Activated CD8-positive, alpha-beta memory T cell treated with anti-CD3 and anti-CD28 coated beads, Interleukin-2, amount 10 ng/mL, durations not matched to agents 7 days and 5 days (primary cell): Measurements from ENCODE around the gene SLC35F6. TPM values are rescaled to one million over a fixed set of nuclear protein-coding genes. Genes with fewer than 3 reads are reported as not detected.
"Not testable (repeated sequence)": the region's sequence is repeated elsewhere in the genome, so short reads cannot be mapped to it uniquely, and the experiment has no call there.

ENCODE experiments used
- ATAC-seq: fragments of 150-1000 bp; cut with Tn5 transposase; one replicate; pipeline ENCODE4 v1.10.0; 2021; ENCODE audit warnings: moderate library complexity
- CTCF ChIA-PET: fragments of 350-600 bp; sonication (Branson Sonifier 250); formaldehyde crosslinking; loops from one replicate; lab custom pipeline; 2021; ENCODE audit warnings: antibody characterized with exemption; lab: Charles Lee
- DNase-seq: peaks from one replicate; pipeline ENCODE4 v3.0.0-alpha.2; 2020
- H3K27ac Mint-ChIP-seq: one replicate; pipeline ENCODE4 v1.8.0; 2021; ENCODE audit warnings: mild to moderate bottlenecking, mixed read lengths
- H3K27me3 Mint-ChIP-seq: one replicate; pipeline ENCODE4 v1.8.0; 2021; ENCODE audit warnings: mixed read lengths
- H3K36me3 Mint-ChIP-seq: one replicate; pipeline ENCODE4 v1.8.0; 2021; ENCODE audit warnings: mild to moderate bottlenecking, mixed read lengths
- H3K4me1 Mint-ChIP-seq: one replicate; pipeline ENCODE4 v1.8.0; 2021; ENCODE audit warnings: mixed read lengths
- H3K4me3 Mint-ChIP-seq: one replicate; pipeline ENCODE4 v1.8.0; 2021; ENCODE audit warnings: mild to moderate bottlenecking, moderate library complexity, mixed read lengths
- H3K9me3 Mint-ChIP-seq: one replicate; pipeline ENCODE4 v1.8.0; 2022; ENCODE audit warnings: low read depth, mixed read lengths
- total RNA-seq, 2 experiments: library from RNA; stranded (reverse); gene quantifications; one replicate each; pipeline ENCODE4 v1.2.3, GENCODE V29; 2021

Gene SLC35F6
- total RNA-seq, 2 experiments from 2014 or later = 16.3 to 17.2 TPM

DNA sequence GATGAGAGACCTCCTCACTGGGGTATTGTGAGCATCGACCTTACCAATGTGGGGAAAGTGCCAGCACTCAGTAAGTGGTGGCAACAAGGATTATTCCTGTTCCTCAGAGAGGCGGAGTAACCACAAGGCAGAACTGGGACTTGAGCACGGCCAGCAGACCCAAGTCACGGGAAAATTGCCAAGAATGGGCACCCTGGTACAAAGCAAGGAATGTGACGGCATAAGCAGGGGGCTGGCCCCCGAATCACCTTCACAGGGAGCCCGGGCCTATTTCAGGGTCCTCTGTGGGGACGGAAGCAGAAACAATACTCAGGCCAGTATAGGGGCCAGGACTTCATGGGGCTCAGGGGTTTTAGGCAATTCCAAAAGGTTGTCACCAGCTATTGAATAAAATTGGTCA is 47.2 kb downstream of the SLC35F6 start:
- H3K36me3 Mint-ChIP-seq = no peaks in the 10 kb centered on the region
- no peaks in the 10 kb centered on the region for H3K9me3 Mint-ChIP-seq
- H3K27me3 Mint-ChIP-seq = peaks cover 19% of the 10 kb centered on the region
- no peak overlapping the region for H3K4me3 Mint-ChIP-seq
- CTCF ChIA-PET = interaction anchor here (1.0 kb wide), 1 partner anchor 35 kb away, joined by 3 read pairs; no protein-coding TSS in a partner anchor
- DNase-seq = no peak
- ATAC-seq = no peak
- peaks cover 8% of the 10 kb centered on the region for H3K4me1 Mint-ChIP-seq
- H3K27ac Mint-ChIP-seq = no peak overlapping the region

DNA sequence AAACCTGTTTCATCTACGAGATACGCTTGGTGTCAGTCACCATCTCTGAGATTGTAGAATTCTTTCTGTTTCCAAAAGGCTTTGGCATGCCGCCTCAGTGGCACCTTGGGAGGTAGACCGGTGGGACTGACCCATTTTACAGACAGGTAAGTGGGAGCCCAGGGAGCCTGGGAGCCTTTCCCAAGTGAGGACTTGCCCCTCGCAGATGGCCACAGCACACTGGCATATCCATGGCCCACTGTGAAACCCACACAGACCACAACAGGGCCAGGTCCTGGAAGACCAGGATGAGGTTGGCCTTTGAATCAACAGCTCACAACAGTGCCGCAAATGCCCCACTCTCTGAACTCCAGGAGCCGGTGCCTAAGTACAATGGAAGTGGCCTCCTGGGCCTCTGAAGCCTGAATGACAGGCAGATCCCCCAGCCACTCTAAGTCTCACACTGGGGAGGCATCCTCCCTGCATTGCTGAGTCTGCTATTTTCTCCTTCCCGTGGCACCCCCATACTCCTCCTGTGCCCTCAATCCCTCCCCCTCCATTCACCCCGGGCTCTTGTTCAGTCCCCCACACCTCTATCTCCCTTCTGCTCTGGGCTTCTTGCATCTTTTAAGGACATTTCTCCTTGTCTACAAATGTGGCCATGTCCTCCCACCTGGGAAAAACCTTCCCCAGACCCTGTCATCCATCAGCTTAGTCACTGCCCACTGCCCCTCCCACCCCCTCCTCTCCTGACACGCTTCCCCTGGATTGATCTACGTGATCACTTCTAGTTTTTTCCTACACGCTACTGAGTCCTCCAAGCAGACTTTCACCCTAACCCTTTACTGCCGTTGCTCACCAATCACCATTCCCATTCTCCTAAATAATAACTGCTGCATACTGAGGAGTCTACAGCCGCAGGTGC is 48.0 kb downstream of the SLC35F6 start:
- H3K27ac Mint-ChIP-seq = no peak overlapping the region
- ATAC-seq = no peak
- H3K4me1 Mint-ChIP-seq = peaks cover 8% of the 10 kb centered on the region
- peaks cover 21% of the 10 kb centered on the region for H3K27me3 Mint-ChIP-seq
- H3K36me3 Mint-ChIP-seq = no peaks in the 10 kb centered on the region
- CTCF ChIA-PET = interaction anchor here (1.0 kb wide), 1 partner anchor 34 kb away, joined by 3 read pairs; no protein-coding TSS in a partner anchor
- H3K4me3 Mint-ChIP-seq = no peak overlapping the region
- DNase-seq = no peak
- no peaks in the 10 kb centered on the region for H3K9me3 Mint-ChIP-seq

DNA sequence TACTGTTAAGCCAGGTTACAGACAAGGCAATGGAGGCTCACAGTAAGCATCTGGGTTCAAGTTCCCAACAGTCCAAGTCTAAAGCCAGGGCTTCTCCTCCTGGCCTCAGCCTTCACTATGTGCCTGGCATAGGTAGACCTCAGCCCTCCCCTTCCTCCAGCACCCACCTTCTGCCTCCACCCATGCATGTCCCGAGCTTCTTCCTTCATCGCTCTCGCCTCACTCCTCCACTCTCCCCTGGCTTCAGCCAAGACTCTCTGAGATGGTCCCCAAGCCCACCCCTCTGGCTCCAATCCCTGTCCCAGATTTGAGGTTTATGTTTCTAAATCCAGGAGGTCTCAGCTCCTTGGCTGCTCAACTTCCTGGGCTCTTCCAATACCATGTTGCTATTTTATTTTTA is 48.6 kb downstream of the SLC35F6 start:
- no peak for DNase-seq
- Mint-ChIP-seq H3K4me1 (peaks cover 8% of the 10 kb centered on the region), H3K4me3 (no peak overlapping the region), H3K9me3 (no peaks in the 10 kb centered on the region), H3K27me3 (peaks cover 23% of the 10 kb centered on the region), H3K27ac (no peak overlapping the region), H3K36me3 (no peaks in the 10 kb centered on the region)
- CTCF ChIA-PET = no interaction called here
- ATAC-seq = no peak

DNA sequence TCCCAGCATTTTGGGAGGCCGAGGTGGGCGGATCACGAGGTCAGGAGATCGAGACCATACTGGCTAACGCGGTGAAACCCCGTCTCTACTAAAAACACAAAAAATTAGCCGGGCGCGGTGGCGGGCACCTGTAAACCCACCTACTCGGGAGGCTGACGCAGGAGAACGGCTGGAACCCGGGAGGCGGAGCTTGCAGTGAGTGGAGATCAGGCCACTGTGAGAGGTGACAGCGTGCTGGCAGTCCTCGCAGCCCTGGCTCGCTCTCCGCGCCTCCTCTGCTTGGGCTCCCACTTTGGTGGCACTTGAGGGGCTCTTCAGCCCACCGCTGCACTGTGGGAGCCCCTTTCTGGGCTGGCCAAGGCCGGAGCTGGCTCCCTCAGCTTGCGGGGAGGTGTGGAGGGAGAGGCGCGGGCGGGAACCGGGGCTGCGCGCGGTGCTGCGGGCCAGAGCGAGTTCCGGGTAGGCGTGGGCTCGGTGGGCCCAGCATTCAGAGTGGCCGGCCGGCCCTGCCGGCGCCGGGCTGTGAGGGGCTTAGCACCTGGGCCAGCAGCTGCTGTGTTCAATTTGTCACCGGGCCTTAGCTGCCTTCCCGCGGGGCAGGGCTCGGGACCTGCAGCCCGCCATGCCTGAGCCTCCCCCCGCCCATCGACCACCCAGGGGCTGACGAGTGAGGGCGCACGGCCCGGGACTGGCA is 50.1 kb downstream of the SLC35F6 start:
- H3K27ac Mint-ChIP-seq, H3K4me1 Mint-ChIP-seq, DNase-seq, H3K9me3 Mint-ChIP-seq, H3K4me3 Mint-ChIP-seq, ATAC-seq, H3K36me3 Mint-ChIP-seq, CTCF ChIA-PET: not testable (repeated sequence)
- peaks cover 23% of the 10 kb centered on the region for H3K27me3 Mint-ChIP-seq

- H3K27ac Mint-ChIP-seq = no peak overlapping the region
- no peak for ATAC-seq
- no peak overlapping the region for H3K4me3 Mint-ChIP-seq
- CTCF ChIA-PET = interaction anchor here (1.0 kb wide), 1 partner anchor 29 kb away, joined by 3 read pairs; no protein-coding TSS in a partner anchor
- no peaks in the 10 kb centered on the region for H3K36me3 Mint-ChIP-seq
- H3K9me3 Mint-ChIP-seq = no peaks in the 10 kb centered on the region
- H3K27me3 Mint-ChIP-seq = peaks cover 24% of the 10 kb centered on the region
- H3K4me1 Mint-ChIP-seq = no peaks in the 10 kb centered on the region
- no peak for DNase-seq
These were observed 52.8 kb downstream of the SLC35F6 start for GRCh38 chr2:26816893-26817292.

DNA sequence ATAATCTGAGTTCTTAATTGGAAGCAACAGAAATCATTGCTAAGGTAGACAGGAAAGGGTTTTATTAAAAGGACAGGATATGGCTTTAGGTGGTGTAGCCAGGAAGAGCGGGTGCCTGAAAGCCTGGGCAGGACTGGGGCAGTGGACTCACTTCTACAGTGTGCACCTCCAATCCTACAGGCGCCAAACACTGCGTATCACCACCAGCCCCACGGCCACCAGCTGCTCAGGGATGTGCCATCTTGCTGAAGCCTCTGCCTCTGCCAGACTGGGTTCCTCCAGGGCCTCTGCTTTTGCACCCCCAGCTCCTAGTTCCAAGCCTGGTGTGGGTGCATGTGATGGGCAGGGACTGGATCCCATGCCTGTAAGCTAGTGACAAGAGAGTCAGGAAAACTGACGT is 54.2 kb downstream of the SLC35F6 start:
- DNase-seq (no peak), ATAC-seq (no peak)
- H3K36me3 Mint-ChIP-seq = no peaks in the 10 kb centered on the region
- H3K27me3 Mint-ChIP-seq = peaks cover 22% of the 10 kb centered on the region
- H3K4me3 Mint-ChIP-seq = no peak overlapping the region
- CTCF ChIA-PET = no interaction called here
- no peak overlapping the region for H3K27ac Mint-ChIP-seq
- no peaks in the 10 kb centered on the region for H3K4me1 Mint-ChIP-seq
- no peaks in the 10 kb centered on the region for H3K9me3 Mint-ChIP-seq

DNA sequence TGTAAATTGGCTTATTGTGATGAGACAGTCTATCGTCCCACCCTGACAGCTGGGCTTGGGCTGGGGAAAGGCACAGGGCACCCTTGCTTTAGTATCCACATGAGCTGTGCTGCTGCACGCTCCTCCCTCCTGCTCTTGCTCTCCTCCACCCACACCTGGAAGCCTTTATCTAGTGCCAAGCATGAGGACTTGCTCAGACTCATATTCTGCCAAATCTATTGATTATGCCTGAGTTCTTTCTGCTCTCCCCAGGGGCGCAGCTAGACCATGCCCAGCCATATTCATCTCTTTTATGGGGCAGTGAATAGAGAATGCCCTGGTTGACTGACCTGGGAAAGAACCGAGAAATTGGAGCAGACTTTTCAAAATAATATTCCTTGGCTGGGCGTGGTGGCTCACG is 54.9 kb downstream of the SLC35F6 start:
- Mint-ChIP-seq H3K4me3 (no peak overlapping the region), H3K36me3 (no peaks in the 10 kb centered on the region), H3K9me3 (no peaks in the 10 kb centered on the region), H3K27ac (no peak overlapping the region), H3K4me1 (no peaks in the 10 kb centered on the region), H3K27me3 (peaks cover 22% of the 10 kb centered on the region)
- ATAC-seq = no peak
- CTCF ChIA-PET = no interaction called here
- DNase-seq = no peak

- no peak for DNase-seq
- Mint-ChIP-seq H3K27me3 (peaks cover 23% of the 10 kb centered on the region), H3K36me3 (no peaks in the 10 kb centered on the region), H3K4me3 (no peak overlapping the region), H3K9me3 (no peaks in the 10 kb centered on the region), H3K4me1 (no peaks in the 10 kb centered on the region), H3K27ac (no peak overlapping the region)
- CTCF ChIA-PET = no interaction called here
- ATAC-seq = no peak
These were observed 56.8 kb downstream of the SLC35F6 start for GRCh38 chr2:26820932-26821331.

DNA sequence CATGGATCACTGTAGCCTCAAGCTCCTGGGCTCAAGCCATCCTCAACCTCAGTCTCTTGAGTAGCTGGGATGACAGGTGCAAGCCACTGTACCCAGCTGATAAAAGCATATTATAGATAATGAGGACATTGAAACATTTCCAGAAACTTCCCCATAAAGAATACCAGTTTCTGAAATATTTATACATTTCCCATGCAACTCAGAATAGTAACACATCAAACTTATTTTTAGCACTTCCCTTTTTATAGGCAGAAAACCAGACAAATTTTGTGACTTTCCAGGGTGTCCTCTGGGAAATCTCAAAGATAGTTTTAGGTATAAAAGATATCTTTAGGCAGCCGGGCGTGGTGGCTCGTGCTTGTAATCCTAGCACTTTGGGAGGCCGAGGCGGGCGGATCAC is 58.8 kb downstream of the SLC35F6 start:
- no peaks in the 10 kb centered on the region for H3K36me3 Mint-ChIP-seq
- CTCF ChIA-PET = no interaction called here
- peaks cover 27% of the 10 kb centered on the region for H3K27me3 Mint-ChIP-seq
- ATAC-seq (no peak), DNase-seq (no peak)
- no peak overlapping the region for H3K4me3 Mint-ChIP-seq
- no peaks in the 10 kb centered on the region for H3K9me3 Mint-ChIP-seq
- H3K27ac Mint-ChIP-seq = no peak overlapping the region
- no peaks in the 10 kb centered on the region for H3K4me1 Mint-ChIP-seq

Other genes with a start within 250 kb of the SLC35F6 start
- not detected for gene CIB4, start 122.9 kb upstream of the SLC35F6 start, total RNA-seq
- gene KCNK3, start 71.6 kb upstream of the SLC35F6 start, total RNA-seq = not detected
- 10 to 100 TPM; 51.6 to 58.7 TPM for gene CENPA, start 21.8 kb downstream of the SLC35F6 start, total RNA-seq
- gene DPYSL5, start 83.8 kb downstream of the SLC35F6 start, total RNA-seq = not detected
- gene MAPRE3, start 206.4 kb downstream of the SLC35F6 start, total RNA-seq = 1 to 10 TPM in 1 of 2 experiments, under 1 TPM in 1; 0.91 to 1.3 TPM